NCI-H1048 (cell line): Measurements from ENCODE around the gene UFSP1.

Experiments
- DNase-seq: peaks from one replicate; lab custom pipeline; 2025; lab: John Stamatoyannopoulos, UW

The UFSP1 gene

DNA sequence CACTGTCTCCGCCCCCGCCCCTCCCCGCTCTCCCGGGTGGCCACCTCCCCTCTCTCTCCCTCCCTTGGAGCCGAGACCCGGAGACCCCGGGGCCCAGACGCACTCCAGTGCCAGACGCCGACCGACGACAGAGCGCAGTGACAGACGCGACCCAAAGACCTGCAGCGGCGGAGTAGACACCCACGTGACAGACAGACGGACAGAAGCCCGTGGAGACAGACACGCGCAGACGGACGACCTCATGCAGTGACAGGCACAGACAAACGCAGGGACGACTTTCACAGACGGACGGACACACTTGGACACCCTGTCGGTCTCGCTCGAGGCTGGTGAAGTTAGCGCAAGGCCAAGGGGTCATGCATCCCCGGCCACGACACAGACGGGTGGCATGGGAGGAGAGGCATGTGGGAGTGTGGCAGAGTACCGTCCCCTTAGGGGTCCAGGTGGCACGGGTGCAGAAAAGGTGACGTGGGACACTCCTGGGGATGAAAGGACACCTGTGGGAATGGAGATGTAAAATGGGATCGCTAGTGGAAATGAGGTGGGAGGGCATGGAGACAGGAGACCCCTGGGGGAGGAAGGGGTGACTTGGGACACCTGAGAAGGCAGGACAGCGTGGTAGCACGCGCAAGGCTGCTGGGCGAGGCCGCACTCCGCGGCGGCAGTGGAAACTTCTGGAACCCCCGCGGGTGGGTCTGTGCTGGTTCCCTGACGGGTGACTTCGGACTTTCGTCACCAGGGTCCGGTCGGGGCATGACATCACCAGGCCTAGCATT is 6.6 kb upstream of the UFSP1 start:
- DNase-seq, result no peak

DNA sequence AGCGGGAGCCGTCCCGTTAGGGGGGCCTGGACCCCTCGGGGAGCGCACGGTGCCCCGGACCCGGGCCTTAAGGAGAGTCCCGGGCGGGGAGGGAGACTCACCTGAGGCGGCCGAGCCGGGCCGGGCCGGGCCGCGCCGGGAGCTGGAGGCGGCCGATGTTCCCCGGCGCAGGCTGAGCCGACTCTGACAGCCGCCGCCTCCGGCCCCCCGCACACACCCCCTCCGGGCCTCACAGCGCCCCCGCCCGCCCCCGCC is 6.1 kb upstream of the UFSP1 start, which contains the start of gene ACHE:
TSS of gene ACHE (minus strand) at position 188 of the 255 bp plus-strand sequence. CDS start 1,656 bp downstream, outside the sequence.
- DNase-seq, result no peak

DNA sequence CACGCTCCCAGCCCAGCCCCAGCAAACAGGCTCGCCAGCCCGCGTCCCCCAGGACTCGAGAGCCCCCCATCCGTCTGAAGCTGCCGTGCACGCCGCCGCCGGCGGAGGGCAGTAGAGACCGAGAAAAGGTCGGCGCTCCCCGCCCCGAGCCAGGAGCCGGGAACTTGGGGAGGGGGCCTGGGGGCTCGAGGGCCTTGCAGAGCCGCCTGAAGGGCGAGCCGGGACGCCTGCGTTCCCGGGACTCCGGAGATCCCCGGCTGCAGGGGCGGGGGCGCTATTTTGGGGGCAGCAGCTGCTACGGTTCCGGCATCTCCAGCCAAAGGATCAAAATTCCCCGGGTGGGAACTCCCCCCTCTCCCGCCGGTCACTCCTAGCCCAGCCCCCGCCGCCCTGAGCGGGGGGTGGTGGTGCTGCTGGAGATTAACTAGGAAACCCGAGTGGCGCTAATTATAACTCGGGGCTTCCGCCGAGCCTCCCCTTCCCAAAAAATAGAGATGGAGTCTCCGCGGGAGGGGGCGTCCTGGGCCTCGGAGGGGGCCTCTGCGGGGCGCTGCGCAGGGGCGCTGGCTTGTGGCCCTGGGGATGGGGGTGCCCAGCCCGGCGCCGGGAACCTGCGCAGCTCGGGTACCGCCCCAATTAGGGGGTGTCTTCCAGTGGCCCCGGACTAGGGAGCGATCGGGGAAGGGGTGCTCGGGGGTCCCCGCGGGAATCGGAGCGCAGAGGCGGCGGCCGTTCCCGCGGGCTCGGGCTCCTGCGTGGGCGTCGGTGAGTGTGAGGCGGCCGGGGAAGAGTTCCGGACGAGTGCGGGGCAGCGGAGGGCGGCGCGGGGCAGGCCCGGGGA is 5.6 kb upstream of the UFSP1 start:
- no peak for DNase-seq

- no peak for DNase-seq
These were observed 4.6 kb upstream of the UFSP1 start for GRCh38 chr7:100893910-100894721.

DNA sequence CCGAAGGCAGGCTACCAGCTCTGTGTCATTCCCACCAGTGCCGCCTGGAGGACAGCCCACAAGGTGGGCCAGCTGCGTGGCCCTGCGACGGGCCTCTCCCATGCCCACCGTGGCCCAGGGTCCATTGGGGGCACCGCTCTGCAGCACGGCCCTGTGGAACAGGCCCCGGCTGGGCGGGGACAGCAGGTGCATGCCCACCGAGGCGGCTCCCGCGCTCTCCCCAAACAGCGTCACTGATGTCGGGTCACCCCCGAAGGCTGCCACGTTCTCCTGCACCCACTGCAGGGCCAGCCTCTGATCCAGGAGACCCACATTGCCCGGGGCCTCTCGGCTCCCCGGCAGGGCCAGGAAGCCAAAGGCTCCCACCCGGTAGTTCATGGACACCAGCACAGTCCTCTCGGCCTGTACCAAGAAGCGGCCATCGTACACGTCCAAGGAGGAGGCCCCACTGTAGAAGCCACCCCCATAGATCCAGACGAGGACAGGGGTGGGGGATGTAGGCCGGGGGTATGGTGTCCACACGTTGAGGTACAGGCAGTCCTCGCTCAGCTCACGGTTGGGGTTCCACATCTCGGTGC is 3.9 kb upstream of the UFSP1 start:
- DNase-seq, result no peak

- no peak for DNase-seq
These were observed 3.1 kb upstream of the UFSP1 start for GRCh38 chr7:100892364-100893317.

DNA sequence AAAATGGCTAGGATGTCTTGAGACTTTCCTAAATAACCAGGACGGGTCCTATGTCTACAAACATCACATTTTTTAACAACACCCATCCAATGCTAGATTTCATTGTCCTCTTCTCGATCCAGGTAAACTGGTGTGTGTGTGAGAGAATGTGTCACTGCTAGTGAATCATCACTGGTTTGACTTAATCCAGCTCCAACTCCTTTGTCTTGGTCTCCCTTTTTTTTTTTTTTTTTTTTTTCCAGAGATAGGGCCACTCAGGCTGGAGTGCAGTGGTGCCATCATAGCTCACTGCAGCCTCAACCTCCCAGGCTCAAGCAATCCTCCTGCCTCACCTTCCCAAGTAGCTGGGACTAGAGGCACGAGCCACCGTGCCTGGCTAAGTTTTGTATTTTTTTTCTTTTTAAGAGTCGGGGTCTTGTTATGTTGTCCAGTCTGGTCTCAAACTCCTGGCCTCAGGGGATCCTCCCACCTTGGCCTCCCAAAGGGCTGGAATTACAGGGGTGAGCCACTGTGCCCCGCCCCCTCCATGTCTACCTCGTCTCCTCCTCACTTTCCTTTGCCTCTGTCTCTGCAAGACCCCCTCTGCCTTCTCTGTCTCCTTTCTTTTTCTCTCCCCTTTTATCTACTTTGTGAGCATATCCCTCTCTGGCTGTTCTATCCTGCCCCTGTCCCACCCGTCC is 2.2 kb upstream of the UFSP1 start:
- no peak for DNase-seq

- DNase-seq, result no peak
These were observed 1.4 kb upstream of the UFSP1 start for GRCh38 chr7:100890653-100891567.

DNA sequence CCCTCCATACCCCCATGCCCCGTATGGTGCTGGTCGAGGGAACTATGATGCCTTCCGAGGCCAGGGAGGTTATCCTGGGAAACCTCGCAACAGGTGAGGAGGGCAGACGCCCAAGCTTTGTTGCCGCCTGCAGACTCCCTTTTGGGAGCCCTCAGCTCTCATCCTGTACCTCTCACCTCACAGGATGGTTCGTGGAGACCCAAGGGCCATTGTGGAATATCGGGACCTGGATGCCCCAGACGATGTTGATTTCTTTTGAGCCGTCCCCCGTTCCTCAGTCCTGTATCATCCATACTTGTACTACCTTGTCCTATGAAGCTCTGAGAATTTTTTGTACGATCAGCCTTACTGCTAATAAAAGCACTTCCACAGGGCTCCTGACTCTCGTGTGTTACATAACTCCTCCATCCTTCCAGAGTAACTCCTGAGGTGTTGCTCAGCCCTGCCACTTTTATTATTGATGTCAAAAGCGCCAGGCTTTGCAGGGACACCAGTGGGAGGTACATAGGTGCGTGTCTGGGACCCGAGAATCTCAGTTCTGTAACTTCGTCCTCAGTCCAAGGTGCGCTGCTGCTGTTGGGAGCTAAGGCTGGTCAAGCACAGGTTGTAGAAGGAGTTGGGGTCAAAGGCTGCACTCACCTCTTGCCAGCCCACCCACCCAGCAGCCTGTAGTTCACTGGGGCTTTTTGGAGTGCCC is 1.1 kb downstream of the UFSP1 start:
- no peak for DNase-seq

DNA sequence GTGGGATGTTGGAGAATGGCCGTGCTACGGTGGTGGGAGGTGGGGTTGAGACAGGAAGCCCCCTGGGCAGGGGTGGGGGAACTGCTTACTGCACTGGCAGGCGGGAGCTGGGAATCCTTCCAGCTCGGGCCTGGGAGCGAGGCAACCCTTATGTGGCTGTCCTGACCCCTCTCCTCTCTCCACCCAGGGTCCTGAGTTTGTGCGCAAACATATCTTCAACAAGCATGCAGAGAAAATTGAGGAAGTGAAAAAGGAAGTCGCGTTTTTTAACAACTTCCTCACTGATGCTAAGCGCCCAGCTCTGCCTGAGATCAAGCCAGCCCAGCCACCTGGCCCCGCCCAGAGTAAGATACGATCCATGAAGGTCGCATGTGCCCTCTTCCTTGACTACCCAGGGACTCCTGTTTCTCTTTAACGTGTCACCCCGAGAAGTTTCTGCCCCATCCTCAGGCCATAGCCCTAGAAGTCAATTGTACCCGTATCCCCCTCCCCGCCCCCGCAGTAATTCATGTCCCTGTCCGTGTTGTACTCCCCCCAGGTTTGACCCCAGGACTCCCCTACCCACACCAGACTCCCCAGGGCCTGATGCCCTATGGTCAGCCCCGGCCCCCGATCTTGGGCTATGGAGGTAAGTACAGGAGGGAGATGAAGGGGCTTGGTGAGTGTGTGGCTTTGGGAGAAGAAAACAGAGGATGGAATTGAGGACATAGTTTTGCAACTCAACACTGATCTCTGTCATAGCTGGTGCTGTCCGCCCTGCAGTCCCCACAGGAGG is 1.8 kb downstream of the UFSP1 start:
- DNase-seq, result no peak

DNA sequence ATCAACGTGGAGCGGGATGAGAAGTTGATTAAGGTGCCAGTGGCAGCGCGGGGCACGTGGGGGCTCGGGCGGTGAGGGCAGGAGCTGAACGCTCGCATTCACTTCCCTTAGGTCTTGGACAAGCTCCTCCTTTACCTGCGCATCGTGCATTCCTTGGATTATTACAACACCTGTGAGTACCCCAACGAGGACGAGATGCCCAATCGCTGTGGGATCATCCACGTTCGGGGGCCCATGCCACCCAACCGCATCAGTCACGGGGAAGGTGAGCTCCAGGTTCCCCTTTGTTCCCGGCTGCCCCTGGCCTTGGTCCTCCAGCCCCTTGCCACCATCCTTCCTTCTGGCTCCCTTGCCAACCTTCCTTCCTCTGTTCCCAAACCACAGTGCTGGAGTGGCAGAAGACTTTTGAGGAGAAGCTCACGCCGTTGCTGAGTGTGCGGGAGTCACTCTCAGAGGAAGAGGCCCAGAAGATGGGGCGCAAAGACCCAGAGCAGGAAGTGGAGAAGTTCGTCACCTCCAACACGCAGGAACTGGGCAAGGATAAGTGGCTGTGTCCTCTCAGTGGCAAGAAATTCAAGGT is 2.5 kb downstream of the UFSP1 start:
- no peak for DNase-seq

GRCh38 chr7:100886142-100886935 is 3.2 kb downstream of the UFSP1 start:
- no peak for DNase-seq

GRCh38 chr7:100885440-100886141 is 3.9 kb downstream of the UFSP1 start:
- DNase-seq, result no peak

- no peak for DNase-seq
These were observed 4.6 kb downstream of the UFSP1 start for GRCh38 chr7:100884736-100885439.

DNA sequence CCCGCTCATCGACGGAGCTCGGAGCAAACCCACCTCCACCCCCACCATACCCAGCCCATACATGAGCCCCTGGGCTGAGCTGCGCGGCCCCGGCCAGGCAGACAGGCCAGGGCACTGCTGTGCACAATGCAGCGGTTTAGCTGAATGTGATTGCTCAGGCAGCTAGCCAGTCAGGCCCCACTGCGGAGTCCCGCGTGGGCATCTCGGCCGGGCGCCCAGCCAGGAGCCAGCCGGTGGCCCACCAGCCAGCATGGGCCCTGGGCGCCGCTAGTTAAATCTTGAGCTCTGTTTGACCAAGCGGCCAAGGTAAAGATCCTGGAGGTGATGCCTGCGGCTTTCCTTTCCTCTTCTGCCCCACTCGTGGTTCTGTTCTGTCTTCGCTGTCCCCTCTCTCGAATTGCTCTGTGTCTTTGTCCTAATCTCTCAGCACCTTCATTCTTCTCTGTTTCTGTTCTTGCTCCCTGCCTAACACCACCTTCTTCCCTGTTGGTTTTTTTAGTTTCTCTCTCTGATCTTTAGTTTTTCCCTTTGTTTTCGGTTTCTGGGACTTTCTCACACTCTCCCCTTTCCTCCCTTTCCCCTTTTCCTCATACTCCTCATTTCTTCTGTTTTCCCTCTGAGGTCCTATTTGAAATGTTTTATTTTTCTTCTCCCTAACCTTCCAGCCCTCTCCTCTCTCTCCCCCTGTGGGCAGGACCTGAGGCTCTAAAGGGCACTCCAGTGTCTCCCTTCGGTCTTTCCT is 6.6 kb downstream of the UFSP1 start:
- no peak for DNase-seq
